Common myeloid progenitor, CD34-positive (primary cell): ENCODE data around the gene CD300A.

Experiments used
- CTCF ChIA-PET: fragments of 350-600 bp; sonication (Branson Sonifier 250); formaldehyde crosslinking; loops from one replicate; lab custom pipeline; 2021; ENCODE audit warnings: antibody characterized with exemption; lab: Charles Lee
- POLR2A ChIA-PET: fragments of 350-600 bp; sonication (Branson Sonifier 250); formaldehyde crosslinking; loops from one replicate; lab custom pipeline; 2021; ENCODE audit warnings: antibody characterized with exemption; lab: Charles Lee
- DNase-seq, 3 donors: peaks; one replicate each; pipeline versions ENCODE4 v3.0.0 to v3.0.0-alpha.2; 2013
- H3K27ac ChIP-seq, 2 experiments: 1 replicate in 1 of 2; 2 replicates in 1 of 2; pipeline ENCODE4 v1.7.0; 2013; ENCODE audit warnings: inconsistent platforms in 2 of 2, low read length in 2 of 2, mild to moderate bottlenecking in 2 of 2, low read depth in 1 of 2, moderate library complexity in 1 of 2; ENCODE audit not compliant: severe bottlenecking in 2 of 2, insufficient read depth in 1 of 2, poor library complexity in 1 of 2
- H3K27me3 ChIP-seq, 5 experiments: replicated peaks in 2 of 5; 1 replicate in 3 of 5; 2 replicates in 2 of 5; pipeline versions ENCODE4 v1.6.1 to v1.7.0; 2013; ENCODE audit warnings: low read length in 4 of 5, mild to moderate bottlenecking in 2 of 5, moderate library complexity in 2 of 5, inconsistent platforms in 1 of 5; ENCODE audit not compliant: insufficient read depth in 5 of 5, control insufficient read depth in 4 of 5
- H3K36me3 ChIP-seq, 4 experiments: 1 replicate in 2 of 4; 2 replicates in 2 of 4; pipeline versions ENCODE4 v1.6.1 to v1.7.0; 2013; ENCODE audit warnings: low read length in 3 of 4, control low read depth in 1 of 4, mild to moderate bottlenecking in 1 of 4; ENCODE audit not compliant: control insufficient read depth in 4 of 4, insufficient read depth in 4 of 4
- H3K4me1 ChIP-seq, 4 experiments: 1 replicate in 3 of 4; 2 replicates in 1 of 4; pipeline versions ENCODE4 v1.6.1 to v1.7.1; 2013; ENCODE audit warnings: low read length in 3 of 4, mild to moderate bottlenecking in 3 of 4, control low read depth in 1 of 4, inconsistent platforms in 1 of 4, moderate library complexity in 1 of 4; ENCODE audit not compliant: control insufficient read depth in 4 of 4, insufficient read depth in 4 of 4; ENCODE audit errors: control extremely low read depth in 1 of 4
- H3K4me3 ChIP-seq, 7 experiments: 1 replicate in 4 of 7; 2 replicates in 3 of 7; pipeline versions ENCODE4 v1.5.1 to v1.7.0; 2013; ENCODE audit warnings: mild to moderate bottlenecking in 7 of 7, low read length in 6 of 7, moderate library complexity in 6 of 7, inconsistent platforms in 2 of 7, low read depth in 2 of 7, control low read depth in 1 of 7; ENCODE audit not compliant: insufficient read depth in 4 of 7, control insufficient read depth in 1 of 7; ENCODE audit errors: extremely low read depth in 1 of 7
- H3K9me3 ChIP-seq, 5 experiments: 1 replicate in 4 of 5; 2 replicates in 1 of 5; pipeline versions ENCODE4 v1.6.1 to v1.7.1; 2013; ENCODE audit warnings: low read length in 4 of 5, mild to moderate bottlenecking in 2 of 5, inconsistent platforms in 1 of 5, low read depth in 1 of 5, moderate library complexity in 1 of 5; ENCODE audit not compliant: control insufficient read depth in 4 of 5, insufficient read depth in 2 of 5; ENCODE audit errors: control extremely low read depth in 1 of 5
- WGBS: methylation state at CpG from one replicate; pipeline ENCODE4 v1.1.5; 2013; ENCODE audit not compliant: insufficient coverage; 5-methylcytosine and 5-hydroxymethylcytosine counted together

The CD300A gene

GRCh38 chr17:74477411-74477810 is 11.0 kb downstream of the CD300A start:
- WGBS, result 100% methylated on average over 3 of the region's 4 CpGs
- H3K36me3 ChIP-seq, result peaks cover 21 to 78% (median 60%) of the 10 kb centered on the region in 4 experiments
- no peaks in the 10 kb centered on the region for H3K27me3 ChIP-seq
- POLR2A ChIA-PET, result no interaction called here
- no peak overlapping the region for H3K4me3 ChIP-seq
- H3K4me1 ChIP-seq, result peaks cover 2 to 28% (median 27%) of the 10 kb centered on the region in 4 experiments
- CTCF ChIA-PET, result interaction anchor here (0.9 kb wide), 1 partner anchor 23 kb away, joined by 4 read pairs; no protein-coding TSS in a partner anchor
- DNase-seq, result no peak
- H3K27ac ChIP-seq, result no peak overlapping the region
- peaks cover 0 to 20% (median 11%) of the 10 kb centered on the region in 5 experiments for H3K9me3 ChIP-seq

- peak; percentile 49 to 78 (median 61) for DNase-seq
- ChIA-PET CTCF (interaction anchor here (0.9 to 1.1 kb wide), 7 partner anchors 8 to 173 kb away, joined by 3 to 6 read pairs (median 3); no protein-coding TSS in a partner anchor), POLR2A (interaction anchor here (0.5 kb wide), 1 partner anchor 12 kb away, joined by 3 read pairs; the partner anchor contains the start of gene CD300A)
- H3K27ac ChIP-seq, result peak overlapping the region in 1 of 2 experiments; percentile 30
- peak overlapping the region in 2 of 7 experiments; percentile 9 to 36 for H3K4me3 ChIP-seq
- H3K36me3 ChIP-seq, result peaks cover 21 to 79% (median 61%) of the 10 kb centered on the region in 4 experiments
- peaks cover 2 to 28% (median 27%) of the 10 kb centered on the region in 4 experiments for H3K4me1 ChIP-seq
- no peaks in the 10 kb centered on the region for H3K27me3 ChIP-seq
- peaks cover 0 to 20% (median 11%) of the 10 kb centered on the region in 5 experiments for H3K9me3 ChIP-seq
- WGBS, result 60% methylated on average over 3 of the region's 6 CpGs
These were observed 12.1 kb downstream of the CD300A start for GRCh38 chr17:74478420-74479100.

GRCh38 chr17:74480290-74480689 is 13.9 kb downstream of the CD300A start:
- no peaks in the 10 kb centered on the region for H3K27me3 ChIP-seq
- no peak overlapping the region for H3K4me3 ChIP-seq
- ChIA-PET CTCF (interaction anchor here (0.9 to 1.7 kb wide), 7 partner anchors 9 to 112 kb away, joined by 3 to 6 read pairs (median 4); partner anchors contain the start of gene CD300A), POLR2A (no interaction called here)
- peaks cover 2 to 28% (median 27%) of the 10 kb centered on the region in 4 experiments for H3K4me1 ChIP-seq
- no peak overlapping the region for H3K27ac ChIP-seq
- 100% methylated on average over 8 of the region's 8 CpGs for WGBS
- H3K36me3 ChIP-seq, result peaks cover 12 to 79% (median 64%) of the 10 kb centered on the region in 4 experiments
- no peak for DNase-seq
- peaks cover 0 to 10% (median 7%) of the 10 kb centered on the region in 5 experiments for H3K9me3 ChIP-seq

GRCh38 chr17:74481621-74482020 is 15.2 kb downstream of the CD300A start:
- ChIA-PET POLR2A (no interaction called here), CTCF (interaction anchor here (0.5 to 1.7 kb wide), 6 partner anchors 10 to 119 kb away, joined by 3 to 6 read pairs (median 3); no protein-coding TSS in a partner anchor)
- Histone ChIP-seq H3K27ac (no peak overlapping the region), H3K4me3 (no peak overlapping the region), H3K9me3 (no peaks in the 10 kb centered on the region), H3K36me3 (peaks cover 5 to 74% (median 60%) of the 10 kb centered on the region in 4 experiments), H3K4me1 (peaks cover 2 to 28% (median 27%) of the 10 kb centered on the region in 4 experiments), H3K27me3 (no peaks in the 10 kb centered on the region)
- DNase-seq, result no peak
- WGBS, result 100% methylated on average over 4 of the region's 7 CpGs

DNA sequence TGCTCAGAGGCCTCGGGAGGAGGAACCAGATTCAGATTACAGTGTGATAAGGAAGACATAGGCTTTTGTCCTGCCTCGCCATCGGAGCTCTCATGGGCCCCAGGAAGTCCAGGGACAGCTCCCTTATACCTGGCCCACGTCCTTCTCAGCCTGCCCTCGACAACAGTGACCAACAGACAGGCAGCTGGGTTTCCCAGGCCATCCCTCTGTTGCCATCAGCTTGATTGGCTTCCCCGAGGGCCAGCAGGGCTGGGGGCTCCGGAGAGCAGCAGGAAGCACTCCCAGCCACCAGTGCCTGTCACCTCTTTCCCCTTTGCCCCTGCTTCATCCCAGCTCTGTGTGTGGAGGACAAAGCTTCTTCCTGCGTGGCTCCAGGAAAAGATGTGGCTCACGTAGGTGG is 17.6 kb downstream of the CD300A start:
- no peak for DNase-seq
- Histone ChIP-seq H3K27ac (no peak overlapping the region), H3K36me3 (peaks cover 5 to 78% (median 55%) of the 10 kb centered on the region in 4 experiments), H3K27me3 (no peaks in the 10 kb centered on the region), H3K4me1 (peaks cover 0 to 10% (median 8%) of the 10 kb centered on the region in 4 experiments), H3K9me3 (no peaks in the 10 kb centered on the region), H3K4me3 (no peak overlapping the region)
- POLR2A ChIA-PET, result no interaction called here
- WGBS, result 92% methylated on average over 9 of the region's 9 CpGs
- CTCF ChIA-PET, result interaction anchor here (1.0 to 2.9 kb wide), 5 partner anchors 10 to 116 kb away, joined by 3 to 13 read pairs (median 3); partner anchors contain the start of gene GPR142

DNA sequence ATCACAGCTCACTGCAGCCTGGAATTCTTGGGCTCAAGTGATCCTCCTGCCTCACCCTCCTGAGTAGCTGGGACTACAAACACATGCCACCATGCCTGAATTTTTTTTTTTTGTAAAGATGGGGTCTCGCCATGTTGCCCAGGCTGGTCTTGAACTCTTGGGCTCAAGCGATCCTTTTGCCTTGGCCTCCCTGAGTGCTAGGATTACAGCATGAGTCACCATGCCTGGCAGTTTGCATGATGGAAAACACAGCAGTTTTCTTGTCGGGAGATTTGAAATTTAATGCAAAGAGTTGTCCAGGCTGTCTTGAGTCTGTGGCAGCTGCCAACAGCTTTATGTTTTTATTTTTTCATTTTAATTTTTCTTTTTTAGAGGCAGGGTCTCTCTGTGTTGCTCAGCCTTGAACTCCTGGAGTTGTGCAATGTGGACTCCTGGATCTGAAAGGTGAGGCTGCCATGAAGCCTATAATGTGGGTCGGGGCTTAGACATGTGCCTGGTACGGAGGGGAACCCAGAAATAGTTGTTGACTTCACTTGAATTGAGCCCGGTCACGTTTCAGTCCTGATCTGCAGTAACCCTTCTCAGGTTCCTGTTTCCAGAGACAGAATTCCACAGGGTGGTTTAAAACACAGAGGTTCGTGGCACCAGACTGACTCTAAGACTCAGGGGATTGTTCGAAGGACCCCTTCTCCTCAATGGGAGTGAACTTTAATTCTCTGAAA is 18.7 kb downstream of the CD300A start:
- ChIA-PET POLR2A (interaction anchor here (0.6 kb wide), 1 partner anchor 31 kb away, joined by 4 read pairs; no protein-coding TSS in a partner anchor), CTCF (interaction anchor here (0.6 to 2.9 kb wide), 4 partner anchors 13 to 124 kb away, joined by 3 to 13 read pairs (median 3); partner anchors contain the start of gene GPR142)
- Histone ChIP-seq H3K27ac (no peak overlapping the region), H3K36me3 (peaks cover 5 to 71% (median 49%) of the 10 kb centered on the region in 4 experiments), H3K4me3 (no peak overlapping the region), H3K9me3 (no peaks in the 10 kb centered on the region), H3K4me1 (peaks cover 0 to 2% (median 0%) of the 10 kb centered on the region in 4 experiments), H3K27me3 (no peaks in the 10 kb centered on the region)
- DNase-seq, result no peak
- WGBS, result 96% methylated on average over 8 of the region's 9 CpGs
